ENCODE data around the gene EEF1B2.
"Not testable (repeated sequence)": the region's sequence is repeated elsewhere in the genome, so short reads cannot be mapped to it uniquely, and the experiment has no call there.

EEF1B2 gene

DNA sequence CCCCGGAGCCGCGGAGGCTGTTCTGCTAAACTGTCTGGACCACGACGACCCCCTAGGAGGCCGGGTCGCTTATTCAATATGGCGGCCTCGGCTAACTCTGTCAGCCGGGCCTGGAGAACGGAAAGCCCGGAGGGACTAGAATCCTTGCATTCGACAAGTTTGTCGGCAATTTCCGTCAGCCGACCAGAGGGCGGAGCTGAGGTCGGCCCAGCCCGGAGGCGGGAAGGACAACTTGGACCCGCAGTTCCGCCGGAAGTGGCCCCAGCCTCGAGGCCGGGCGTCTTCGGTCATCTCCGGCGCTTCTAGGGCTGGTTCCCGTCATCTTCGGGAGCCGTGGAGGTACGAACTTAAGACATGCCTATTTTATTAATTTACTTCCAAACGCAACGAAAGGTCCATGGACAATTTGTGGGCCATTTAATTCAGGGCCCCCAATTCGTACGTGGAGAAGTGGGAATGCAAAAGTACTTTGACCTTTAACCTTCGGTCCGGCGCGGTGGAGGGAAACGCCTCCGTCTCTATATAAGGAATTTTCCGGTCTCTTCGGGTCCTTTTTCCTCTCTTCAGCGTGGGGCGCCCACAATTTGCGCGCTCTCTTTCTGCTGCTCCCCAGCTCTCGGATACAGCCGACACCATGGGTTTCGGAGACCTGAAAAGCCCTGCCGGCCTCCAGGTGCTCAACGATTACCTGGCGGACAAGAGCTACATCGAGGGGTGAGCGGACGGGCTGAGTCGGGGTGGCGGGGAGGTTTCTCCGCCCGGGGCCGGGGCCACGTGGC lies at the start of gene EEF1B2, which contains the start of gene NDUFS1:
EEF1B2 (plus strand) TSS at position 550 of the 779 bp plus-strand sequence; CDS start at position 635, 85 bp downstream.
NDUFS1 (minus strand) TSS at position 99 of the 779 bp plus-strand sequence. CDS start 5,766 bp downstream, outside the sequence.
- Histone ChIP-seq H3K27me3 (ENCODE audit: control insufficient read depth, insufficient read depth, low read length) (no peaks in the 10 kb centered on the region), H3K4me3 (ENCODE audit: low read length) (peak within 1 kb of the TSS; percentile 93), H3K36me3 (ENCODE audit: control insufficient read depth, insufficient read depth, low read length) (peaks cover 22% of the 10 kb centered on the region; the same call in 1 of the 2 replicates), H3K4me1 (ENCODE audit: control insufficient read depth, insufficient read depth, low read length) (peaks cover 1% of the 10 kb centered on the region; the same call in 1 of the 2 replicates), H3K9me3 (ENCODE audit: control insufficient read depth, insufficient read depth, low read length) (no peaks in the 10 kb centered on the region), H3K27ac (ENCODE audit: low read length) (no peak within 1 kb of the TSS)
- WGBS (ENCODE audit: insufficient coverage, insufficient read length), result no CpG with 5 or more reads among the region's 64 CpGs
- DNase-seq (ENCODE audit: low read depth, low spot score), result peak; percentile 99

DNA sequence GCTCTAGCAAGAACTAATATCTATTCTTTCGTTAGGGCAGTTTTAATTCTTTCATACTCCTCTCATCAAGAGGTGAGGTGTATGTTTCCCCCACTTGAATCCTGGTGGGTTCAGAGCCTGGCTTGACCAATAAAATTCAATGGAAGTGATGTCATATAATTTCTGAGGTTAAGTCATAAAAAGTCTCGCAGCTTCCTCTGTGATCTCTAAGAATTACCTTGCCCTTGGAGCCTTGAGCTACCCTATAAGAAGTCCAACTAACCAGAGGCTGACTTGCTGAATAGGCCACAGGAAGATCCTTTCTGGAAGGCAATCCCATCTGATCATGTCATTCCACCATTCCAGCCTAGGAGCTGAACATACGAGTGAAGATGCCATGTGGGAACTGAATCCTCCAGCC lies 47.6 kb upstream of the EEF1B2 start:
- Histone ChIP-seq H3K36me3 (ENCODE audit: control insufficient read depth, insufficient read depth, low read length) (peaks cover 2% of the 10 kb centered on the region), H3K4me3 (ENCODE audit: low read length) (no peak overlapping the region), H3K27me3 (ENCODE audit: control insufficient read depth, insufficient read depth, low read length) (no peaks in the 10 kb centered on the region), H3K4me1 (ENCODE audit: control insufficient read depth, insufficient read depth, low read length) (no peaks in the 10 kb centered on the region), H3K27ac (ENCODE audit: low read length) (no peak overlapping the region), H3K9me3 (ENCODE audit: control insufficient read depth, insufficient read depth, low read length) (no peaks in the 10 kb centered on the region)
- DNase-seq (ENCODE audit: low read depth, low spot score), result no peak
- no CpG with 5 or more reads among the region's 3 CpGs for WGBS (ENCODE audit: insufficient coverage, insufficient read length)

DNA sequence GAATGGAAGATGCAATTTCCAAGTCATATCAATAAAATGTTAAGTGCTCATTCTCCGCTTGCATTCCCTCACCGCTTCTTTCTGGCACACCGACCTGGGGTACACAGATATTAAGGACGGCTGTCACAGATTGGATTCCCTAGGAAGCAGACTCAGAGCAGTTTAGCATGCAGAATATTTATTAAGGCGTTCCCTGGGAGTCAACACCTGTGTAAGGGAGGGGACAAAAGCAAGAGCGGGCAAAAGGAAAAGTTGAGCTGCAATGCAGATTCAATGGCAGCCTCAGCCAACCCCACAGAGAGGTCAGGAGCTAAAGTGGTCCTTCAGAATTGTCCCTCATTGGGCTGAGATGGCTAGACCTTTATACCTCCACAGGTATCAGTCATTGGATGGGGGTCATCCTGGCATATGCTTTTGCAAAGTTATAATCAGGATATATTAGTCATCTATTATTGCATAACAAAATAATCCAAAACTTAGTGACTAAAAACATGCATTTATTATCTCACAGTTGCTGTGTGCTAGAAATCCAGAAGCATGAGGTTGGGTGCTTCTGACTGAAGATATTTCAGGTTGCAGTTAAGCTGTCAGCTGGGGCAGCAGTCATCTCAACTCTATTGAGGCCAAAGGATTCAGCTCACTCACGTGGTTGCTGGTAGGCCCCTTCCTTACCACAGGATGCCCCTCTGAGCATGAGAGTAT lies 46.7 kb upstream of the EEF1B2 start:
- H3K27ac ChIP-seq (ENCODE audit: low read length), result no peak overlapping the region
- DNase-seq (ENCODE audit: low read depth, low spot score), result no peak
- H3K4me3 ChIP-seq (ENCODE audit: low read length), result no peak overlapping the region
- H3K4me1 ChIP-seq (ENCODE audit: control insufficient read depth, insufficient read depth, low read length), result no peaks in the 10 kb centered on the region
- peaks cover 2% of the 10 kb centered on the region for H3K36me3 ChIP-seq (ENCODE audit: control insufficient read depth, insufficient read depth, low read length)
- H3K9me3 ChIP-seq (ENCODE audit: control insufficient read depth, insufficient read depth, low read length), result no peaks in the 10 kb centered on the region
- H3K27me3 ChIP-seq (ENCODE audit: control insufficient read depth, insufficient read depth, low read length), result no peaks in the 10 kb centered on the region
- WGBS (ENCODE audit: insufficient coverage, insufficient read length), result no CpG with 5 or more reads among the region's 7 CpGs

DNA sequence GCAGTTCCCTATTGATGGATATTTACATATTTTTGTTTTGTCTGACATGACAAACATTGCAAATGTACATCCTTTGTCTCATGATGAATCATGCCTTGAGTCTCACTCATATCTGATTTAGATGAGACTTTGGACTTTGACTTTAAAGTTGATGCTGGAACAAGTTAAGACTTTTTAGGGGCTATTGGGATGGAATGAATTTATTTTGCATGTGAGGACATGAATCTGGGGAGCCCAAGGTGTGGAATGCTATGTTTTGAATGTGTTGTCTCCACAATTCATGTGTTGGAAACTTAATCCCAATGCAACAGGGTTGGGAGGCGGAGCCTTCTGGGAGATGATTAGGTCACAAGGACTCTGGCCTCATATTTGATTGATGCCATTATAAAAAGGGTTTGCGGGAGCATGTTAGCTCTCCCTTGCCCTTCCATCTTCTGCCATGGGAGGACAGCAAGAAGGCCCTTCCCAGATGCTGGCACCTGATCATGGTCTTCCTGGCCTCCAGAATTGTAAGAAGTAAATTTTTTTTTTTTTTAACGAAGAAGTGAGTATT lies 44.6 kb upstream of the EEF1B2 start:
- no peak overlapping the region for H3K4me3 ChIP-seq (ENCODE audit: low read length)
- H3K27ac ChIP-seq (ENCODE audit: low read length), result no peak overlapping the region
- no peaks in the 10 kb centered on the region for H3K27me3 ChIP-seq (ENCODE audit: control insufficient read depth, insufficient read depth, low read length)
- no peak for DNase-seq (ENCODE audit: low read depth, low spot score)
- peaks cover 2% of the 10 kb centered on the region for H3K36me3 ChIP-seq (ENCODE audit: control insufficient read depth, insufficient read depth, low read length)
- WGBS (ENCODE audit: insufficient coverage, insufficient read length), result no CpG with 5 or more reads among the region's 3 CpGs
- H3K9me3 ChIP-seq (ENCODE audit: control insufficient read depth, insufficient read depth, low read length), result no peaks in the 10 kb centered on the region
- H3K4me1 ChIP-seq (ENCODE audit: control insufficient read depth, insufficient read depth, low read length), result no peaks in the 10 kb centered on the region

DNA sequence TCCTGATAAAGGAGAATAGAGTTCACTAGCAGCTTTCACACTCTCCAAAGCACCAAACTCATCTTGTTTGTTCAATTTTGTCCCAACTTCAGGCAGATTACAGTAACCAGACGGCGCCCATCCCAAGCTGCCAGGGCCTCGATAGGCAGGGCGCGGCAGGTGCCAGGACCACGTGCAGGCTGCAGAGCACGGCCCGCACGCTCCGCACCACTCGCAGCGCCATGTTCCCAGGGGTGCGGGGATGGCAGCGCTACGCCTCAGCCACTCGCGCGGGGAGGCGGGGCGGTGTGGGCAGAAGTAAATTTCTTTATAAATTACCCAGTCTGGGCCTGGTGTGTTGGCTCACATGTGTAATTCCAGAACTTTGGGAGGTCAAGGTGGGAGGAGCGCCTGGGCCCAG lies 43.4 kb upstream of the EEF1B2 start:
- WGBS (ENCODE audit: insufficient coverage, insufficient read length), result no CpG with 5 or more reads among the region's 21 CpGs
- Histone ChIP-seq H3K27me3 (ENCODE audit: control insufficient read depth, insufficient read depth, low read length) (no peaks in the 10 kb centered on the region), H3K9me3 (ENCODE audit: control insufficient read depth, insufficient read depth, low read length) (no peaks in the 10 kb centered on the region), H3K27ac (ENCODE audit: low read length) (no peak overlapping the region), H3K4me1 (ENCODE audit: control insufficient read depth, insufficient read depth, low read length) (no peaks in the 10 kb centered on the region), H3K36me3 (ENCODE audit: control insufficient read depth, insufficient read depth, low read length) (peaks cover 2% of the 10 kb centered on the region), H3K4me3 (ENCODE audit: low read length) (no peak overlapping the region)
- DNase-seq (ENCODE audit: low read depth, low spot score), result no peak

DNA sequence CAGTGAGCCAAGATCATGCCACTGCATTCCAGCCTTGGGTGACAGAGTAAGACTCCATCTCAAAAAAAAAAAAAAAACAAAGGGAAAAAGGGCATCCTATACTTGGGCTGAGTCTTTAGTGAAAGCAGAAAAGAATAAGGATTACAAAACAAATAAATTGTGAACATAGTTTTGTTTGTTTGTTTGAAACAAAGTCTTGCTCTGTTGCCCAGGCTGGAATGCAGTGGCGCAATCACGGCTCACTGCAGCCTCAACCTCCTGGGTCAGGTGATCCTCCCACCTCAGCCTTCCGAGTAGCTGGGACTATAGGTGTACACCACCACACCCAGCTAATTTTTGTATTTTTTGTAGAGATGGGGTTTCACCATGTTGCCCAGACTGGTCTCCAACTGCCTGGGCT lies 37.1 kb upstream of the EEF1B2 start:
- WGBS (ENCODE audit: insufficient coverage, insufficient read length), result no CpG with 5 or more reads among the region's 3 CpGs
- H3K27ac ChIP-seq (ENCODE audit: low read length); H3K36me3 ChIP-seq (ENCODE audit: control insufficient read depth, insufficient read depth, low read length); H3K9me3 ChIP-seq (ENCODE audit: control insufficient read depth, insufficient read depth, low read length); DNase-seq (ENCODE audit: low read depth, low spot score); H3K4me1 ChIP-seq (ENCODE audit: control insufficient read depth, insufficient read depth, low read length); H3K4me3 ChIP-seq (ENCODE audit: low read length); H3K27me3 ChIP-seq (ENCODE audit: control insufficient read depth, insufficient read depth, low read length): not testable (repeated sequence)

DNA sequence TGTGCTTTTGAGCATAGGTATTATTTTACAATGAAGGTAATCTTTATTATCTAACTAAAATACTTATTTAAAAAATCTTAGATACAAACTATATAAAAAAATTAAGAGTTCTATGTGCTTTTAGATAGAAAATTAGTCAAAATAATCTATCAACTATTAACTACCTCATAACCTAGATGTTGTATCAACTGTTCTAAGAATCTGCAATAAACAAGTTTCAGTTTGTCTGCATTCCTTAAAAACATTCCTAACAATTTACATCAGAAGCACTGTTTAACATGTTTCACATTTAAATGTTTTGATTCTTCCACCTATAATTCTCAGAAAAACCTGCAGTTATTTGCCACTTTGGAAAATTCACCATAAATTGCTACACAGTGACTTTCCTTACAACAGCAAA lies 33.8 kb upstream of the EEF1B2 start:
- no peaks in the 10 kb centered on the region for H3K4me1 ChIP-seq (ENCODE audit: control insufficient read depth, insufficient read depth, low read length)
- H3K36me3 ChIP-seq (ENCODE audit: control insufficient read depth, insufficient read depth, low read length), result no peaks in the 10 kb centered on the region; the same call in 1 of the 2 replicates
- H3K9me3 ChIP-seq (ENCODE audit: control insufficient read depth, insufficient read depth, low read length), result no peaks in the 10 kb centered on the region
- no peak overlapping the region for H3K4me3 ChIP-seq (ENCODE audit: low read length)
- no peak for DNase-seq (ENCODE audit: low read depth, low spot score)
- H3K27me3 ChIP-seq (ENCODE audit: control insufficient read depth, insufficient read depth, low read length), result no peaks in the 10 kb centered on the region
- no peak overlapping the region for H3K27ac ChIP-seq (ENCODE audit: low read length)

DNA sequence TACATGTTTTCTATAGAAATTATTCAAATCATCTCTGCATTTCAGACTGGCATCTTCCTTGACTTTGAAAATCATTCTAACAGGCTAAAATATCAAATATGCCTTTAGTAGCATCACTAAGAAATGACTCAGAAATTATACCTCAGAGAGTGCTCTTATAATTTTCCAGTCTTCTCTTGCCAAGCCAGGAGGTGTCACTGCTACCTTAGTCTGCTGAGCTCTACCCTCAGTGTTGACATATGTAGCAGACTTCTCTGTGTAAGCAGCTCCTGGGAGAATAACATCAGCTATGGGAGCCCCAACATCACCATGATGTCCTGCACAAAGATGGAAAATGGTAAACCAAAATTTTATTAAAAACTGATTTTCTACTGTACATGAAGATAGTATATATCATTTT lies 32.0 kb upstream of the EEF1B2 start:
- H3K27me3 ChIP-seq (ENCODE audit: control insufficient read depth, insufficient read depth, low read length), result no peaks in the 10 kb centered on the region
- no peaks in the 10 kb centered on the region for H3K9me3 ChIP-seq (ENCODE audit: control insufficient read depth, insufficient read depth, low read length)
- H3K36me3 ChIP-seq (ENCODE audit: control insufficient read depth, insufficient read depth, low read length), result no peaks in the 10 kb centered on the region; the same call in 1 of the 2 replicates
- no peaks in the 10 kb centered on the region for H3K4me1 ChIP-seq (ENCODE audit: control insufficient read depth, insufficient read depth, low read length)
- H3K4me3 ChIP-seq (ENCODE audit: low read length), result no peak overlapping the region
- no peak for DNase-seq (ENCODE audit: low read depth, low spot score)
- no peak overlapping the region for H3K27ac ChIP-seq (ENCODE audit: low read length)

DNA sequence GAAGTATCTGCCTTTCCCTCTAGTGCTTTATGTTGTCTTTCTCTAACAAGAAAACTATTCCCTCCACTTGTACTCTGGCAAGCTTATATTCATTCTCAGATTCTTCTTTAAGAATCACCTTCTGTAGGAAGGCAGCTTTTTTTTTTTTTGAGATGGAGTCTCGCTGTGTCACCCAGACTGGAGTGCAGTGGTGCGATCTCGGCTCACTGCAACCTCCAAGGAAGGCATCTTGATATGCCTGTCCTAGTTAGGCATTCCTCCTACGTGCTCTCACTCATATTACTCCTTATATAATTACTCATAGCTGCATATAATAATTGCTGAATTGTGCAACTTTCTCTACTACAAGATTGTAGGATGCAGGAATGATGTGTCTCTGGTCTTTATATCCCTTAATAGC lies 16.2 kb upstream of the EEF1B2 start:
- no peak for DNase-seq (ENCODE audit: low read depth, low spot score)
- Histone ChIP-seq H3K36me3 (ENCODE audit: control insufficient read depth, insufficient read depth, low read length) (peaks cover 15% of the 10 kb centered on the region; the same call in 1 of the 2 replicates), H3K4me3 (ENCODE audit: low read length) (no peak overlapping the region), H3K27ac (ENCODE audit: low read length) (no peak overlapping the region), H3K9me3 (ENCODE audit: control insufficient read depth, insufficient read depth, low read length) (no peaks in the 10 kb centered on the region), H3K4me1 (ENCODE audit: control insufficient read depth, insufficient read depth, low read length) (no peaks in the 10 kb centered on the region), H3K27me3 (ENCODE audit: control insufficient read depth, insufficient read depth, low read length) (no peaks in the 10 kb centered on the region)
- no CpG with 5 or more reads among the region's 4 CpGs for WGBS (ENCODE audit: insufficient coverage, insufficient read length)

DNA sequence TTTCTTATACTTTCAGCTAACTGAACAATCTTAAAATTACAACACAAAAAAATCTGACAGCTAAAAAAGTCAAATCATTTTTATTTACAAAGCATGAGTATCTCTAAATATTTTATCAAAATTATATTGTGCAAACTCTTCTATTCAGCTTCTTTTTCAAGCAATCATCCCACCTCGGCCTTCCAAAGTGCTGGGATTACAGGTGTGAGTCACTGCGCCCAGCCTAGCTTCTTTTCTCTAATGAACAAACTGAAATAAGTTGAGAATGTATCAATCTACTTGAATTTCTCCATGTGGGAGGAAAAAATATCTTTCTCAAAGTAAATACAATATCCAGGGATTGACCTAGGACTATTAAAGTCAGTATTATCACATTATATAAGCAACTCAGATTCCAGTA lies 15.3 kb upstream of the EEF1B2 start:
- no peak overlapping the region for H3K4me3 ChIP-seq (ENCODE audit: low read length)
- H3K27me3 ChIP-seq (ENCODE audit: control insufficient read depth, insufficient read depth, low read length), result no peaks in the 10 kb centered on the region
- H3K9me3 ChIP-seq (ENCODE audit: control insufficient read depth, insufficient read depth, low read length), result no peaks in the 10 kb centered on the region
- H3K4me1 ChIP-seq (ENCODE audit: control insufficient read depth, insufficient read depth, low read length), result no peaks in the 10 kb centered on the region
- H3K27ac ChIP-seq (ENCODE audit: low read length), result no peak overlapping the region
- peaks cover 12% of the 10 kb centered on the region; the same call in 1 of the 2 replicates for H3K36me3 ChIP-seq (ENCODE audit: control insufficient read depth, insufficient read depth, low read length)
- DNase-seq (ENCODE audit: low read depth, low spot score), result no peak
- no CpG with 5 or more reads among the region's 2 CpGs for WGBS (ENCODE audit: insufficient coverage, insufficient read length)
